ENCODE data around the gene PTPRN2.

The PTPRN2 gene

GRCh38 chr7:157825325-157825724 lies 762.3 kb downstream of the PTPRN2 start:
- TF ChIP-seq CTCF (IDR thresholded peaks at IDR 0.05; ENCODE audit: low read depth, low read length): no peak
- H3K4me3 ChIP-seq (ENCODE audit: low read depth, low read length): no peak overlapping the region

GRCh38 chr7:157824819-157825121 lies 762.9 kb downstream of the PTPRN2 start:
- no peak for TF ChIP-seq CTCF (IDR thresholded peaks at IDR 0.05; ENCODE audit: low read depth, low read length)
- H3K4me3 ChIP-seq (ENCODE audit: low read depth, low read length): no peak overlapping the region

- no peak for TF ChIP-seq CTCF (IDR thresholded peaks at IDR 0.05; ENCODE audit: low read depth, low read length)
- no peak overlapping the region for H3K4me3 ChIP-seq (ENCODE audit: low read depth, low read length)
Measured at GRCh38 chr7:157824011-157824818, 763.4 kb downstream of the PTPRN2 start.

- no peak for TF ChIP-seq CTCF (IDR thresholded peaks at IDR 0.05; ENCODE audit: low read depth, low read length)
- no peak overlapping the region for H3K4me3 ChIP-seq (ENCODE audit: low read depth, low read length)
Measured at GRCh38 chr7:157822688-157823031, 765.0 kb downstream of the PTPRN2 start.

GRCh38 chr7:157821959-157822687 lies 765.5 kb downstream of the PTPRN2 start:
- H3K4me3 ChIP-seq (ENCODE audit: low read depth, low read length): no peak overlapping the region
- no peak for TF ChIP-seq CTCF (IDR thresholded peaks at IDR 0.05; ENCODE audit: low read depth, low read length)

- TF ChIP-seq CTCF (IDR thresholded peaks at IDR 0.05; ENCODE audit: low read depth, low read length): no peak
Measured at GRCh38 chr7:157820796-157821195, 766.8 kb downstream of the PTPRN2 start.

GRCh38 chr7:157819455-157819807 lies 768.2 kb downstream of the PTPRN2 start:
- no peak overlapping the region for H3K4me3 ChIP-seq (ENCODE audit: low read depth, low read length)
- TF ChIP-seq CTCF (IDR thresholded peaks at IDR 0.05; ENCODE audit: low read depth, low read length): no peak

More at GRCh38 chr7:157820796-157821195, 766.8 kb downstream of the PTPRN2 start:
- no peak overlapping the region for H3K4me3 ChIP-seq (ENCODE audit: low read depth, low read length)

All from WI38 (cell line).